ENCODE data around the gene ST7. TPM values are rescaled to one million over a fixed set of nuclear protein-coding genes. Genes with fewer than 3 reads are reported as not detected.

ST7 gene
- total RNA-seq, 1 experiment from 2014 or later, result 12.9 TPM

GRCh38 chr7:117020591-117020973, 67.3 kb downstream of the ST7 start:
- no peak overlapping the region for H2AK5ac ChIP-seq (ENCODE audit: insufficient read length, low read length)
- H3K9me3 Mint-ChIP-seq, result no peaks in the 10 kb centered on the region
- no peak overlapping the region for H3K4me3 Mint-ChIP-seq
- no CpG with 5 or more reads among the region's 1 CpG for WGBS (ENCODE audit: extremely low coverage, insufficient read length, low lambda C conversion rate)
- H4K20me1 ChIP-seq (ENCODE audit: control insufficient read depth, insufficient read depth, insufficient read length), result no peaks in the 10 kb centered on the region
- no peaks in the 10 kb centered on the region for H3K79me1 ChIP-seq (ENCODE audit: insufficient read depth, low read depth, low read length, poor library complexity, severe bottlenecking)
- H4K5ac ChIP-seq (ENCODE audit: insufficient read length, low read depth, low read length), result no peak overlapping the region
- H2BK5ac ChIP-seq (ENCODE audit: insufficient read length, low read length), result no peak overlapping the region
- H3K36me3 Mint-ChIP-seq (ENCODE audit: insufficient read depth in 1 of 3, low read depth in 3 of 3), result no peaks in the 10 kb centered on the region
- no peaks in the 10 kb centered on the region for H3K79me2 ChIP-seq (ENCODE audit: insufficient read depth, low read length)
- no peaks in the 10 kb centered on the region; the same call in 1 of the 2 replicates for H3K4me1 ChIP-seq (ENCODE audit: insufficient read depth, low read length)
- H3K9me3 ChIP-seq (ENCODE audit: control insufficient read depth, low read depth, low read length), result no peaks in the 10 kb centered on the region
- H3K56ac ChIP-seq (ENCODE audit: insufficient read length, low read depth, low read length), result no peak overlapping the region
- H3K4me2 ChIP-seq (ENCODE audit: insufficient read depth, insufficient read length, low read length), result no peak overlapping the region
- no peak overlapping the region for H3K18ac ChIP-seq (ENCODE audit: insufficient read length, low read depth, low read length)
- no peak overlapping the region for H3K14ac ChIP-seq (ENCODE audit: insufficient read depth, low read length)
- H3K4me1 Mint-ChIP-seq, result peaks cover 0 to 3% of the 10 kb centered on the region in 2 experiments; a peak in 1 of 4 replicates
- no peaks in the 10 kb centered on the region for H3K27me3 Mint-ChIP-seq (ENCODE audit: low read depth)
- H2BK12ac ChIP-seq (ENCODE audit: insufficient read length, low read depth, low read length), result no peak overlapping the region
- H3K23ac ChIP-seq (ENCODE audit: insufficient read length, low read depth, low read length), result no peak overlapping the region
- no peak overlapping the region for H2BK20ac ChIP-seq (ENCODE audit: low read depth, low read length, poor library complexity, severe bottlenecking)
- no peak for TF ChIP-seq CTCF (conservative IDR thresholded peaks at IDR 0.05)
- H3T11ph ChIP-seq (ENCODE audit: low read length), result no peak overlapping the region
- H4K8ac ChIP-seq (replicated peaks; ENCODE audit: insufficient read length, low read depth, low read length), result no peak overlapping the region
- no peak overlapping the region for H2BK120ac ChIP-seq (ENCODE audit: low read depth, low read length, poor library complexity, severe bottlenecking)
- H3K9ac ChIP-seq (ENCODE audit: extremely low read depth, insufficient read length, low read length), result no peak overlapping the region
- no peak overlapping the region for H3K27ac ChIP-seq (ENCODE audit: insufficient read length, low read depth, low read length)
- no peak overlapping the region for H4K91ac ChIP-seq (ENCODE audit: insufficient read length, low read depth, low read length)
- no peak overlapping the region for H2BK15ac ChIP-seq (ENCODE audit: low read depth, low read length)
- no peak overlapping the region for H3K27ac Mint-ChIP-seq
- H2AFZ ChIP-seq (ENCODE audit: low read length), result no peak overlapping the region
- H3K4ac ChIP-seq (ENCODE audit: low read depth, low read length), result no peak overlapping the region
- H3K23me2 ChIP-seq (ENCODE audit: insufficient read length, low read depth, low read length, poor library complexity, severe bottlenecking), result no peaks in the 10 kb centered on the region
- no peaks in the 10 kb centered on the region for H3K27me3 ChIP-seq (ENCODE audit: insufficient read depth, low read length)
- no peak for DNase-seq
